Stimulated activated CD4-positive, alpha-beta T cell treated with anti-CD3 and anti-CD28 coated beads, Interleukin-4, amount 100 ng/mL, for 4 hours (primary cell): ENCODE measurements around the gene MFGE8.

Experiments
- DNase-seq, 2 experiments: peaks; one replicate each; pipeline ENCODE4 v3.0.0-alpha.2; 2020

MFGE8 gene

DNA sequence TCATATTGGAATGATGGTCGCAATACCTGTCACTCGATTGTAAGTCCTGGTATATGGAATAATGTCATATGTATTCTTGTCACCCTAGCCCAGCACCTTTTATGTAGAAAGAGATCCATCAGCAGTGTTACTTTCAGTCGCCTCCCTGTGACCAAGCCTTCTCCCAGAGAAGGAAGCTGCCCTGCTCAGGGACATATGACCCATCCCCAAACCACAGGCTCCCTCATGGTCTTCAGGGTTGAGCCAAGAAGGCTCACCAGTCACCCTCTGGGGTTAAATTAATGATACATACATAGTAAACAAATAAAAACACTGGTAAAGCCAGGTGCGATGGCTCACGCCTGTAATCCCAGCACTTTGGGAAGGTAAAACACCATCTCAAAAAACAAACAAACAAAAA is 4.6 kb upstream of the MFGE8 start:
- no peak for DNase-seq

DNA sequence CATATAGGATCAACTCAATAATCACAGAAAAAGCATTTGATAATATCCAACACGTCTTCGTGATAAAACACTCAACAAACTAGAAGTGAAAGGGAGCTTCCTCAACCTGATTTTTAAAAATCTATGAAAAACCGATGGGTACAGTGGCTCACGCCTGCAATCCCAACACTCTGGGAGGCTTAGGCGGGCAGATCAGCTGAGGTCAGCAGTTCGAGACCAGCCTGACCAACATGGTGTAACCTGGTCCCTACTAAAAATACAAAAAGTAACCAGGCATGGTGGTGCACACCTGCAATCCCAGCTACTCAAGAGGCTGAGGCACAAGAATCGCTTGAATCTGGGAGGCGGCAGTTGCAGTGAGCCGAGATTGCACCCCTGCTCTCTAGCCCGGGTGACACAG is 2.2 kb upstream of the MFGE8 start:
- no peak for DNase-seq

GRCh38 chr15:88913850-88914169 is 631 bp upstream of the MFGE8 start:
- no peak for DNase-seq

- no peak for DNase-seq
These were observed 668 bp downstream of the MFGE8 start for GRCh38 chr15:88912500-88912921.

- DNase-seq: no peak
These were observed 1.4 kb downstream of the MFGE8 start for GRCh38 chr15:88911766-88912118.

GRCh38 chr15:88909956-88910831 is 3.0 kb downstream of the MFGE8 start:
- no peak for DNase-seq

GRCh38 chr15:88908697-88909621 is 4.2 kb downstream of the MFGE8 start:
- DNase-seq: no peak

GRCh38 chr15:88908123-88908522 is 5.1 kb downstream of the MFGE8 start:
- DNase-seq: no peak

DNA sequence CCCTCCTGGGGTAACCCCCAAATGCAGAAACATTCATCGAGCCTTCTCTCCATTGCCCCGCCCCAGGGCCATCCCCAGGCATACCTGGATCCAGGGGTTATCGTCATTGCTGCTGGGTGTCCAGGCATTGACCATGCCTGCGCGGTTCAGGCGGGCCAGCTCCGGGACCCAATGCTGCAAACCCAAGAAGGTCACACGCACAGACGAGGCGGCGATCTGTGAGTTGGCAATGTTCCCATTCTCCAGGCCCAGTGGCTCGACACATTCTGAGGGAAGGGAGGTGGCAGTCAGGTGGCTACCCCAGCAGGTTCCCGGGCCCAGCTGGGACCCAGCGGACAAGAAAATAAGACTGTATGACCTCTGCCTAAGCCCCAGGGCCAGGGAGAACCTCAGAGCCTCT is 6.1 kb downstream of the MFGE8 start:
- no peak for DNase-seq

DNA sequence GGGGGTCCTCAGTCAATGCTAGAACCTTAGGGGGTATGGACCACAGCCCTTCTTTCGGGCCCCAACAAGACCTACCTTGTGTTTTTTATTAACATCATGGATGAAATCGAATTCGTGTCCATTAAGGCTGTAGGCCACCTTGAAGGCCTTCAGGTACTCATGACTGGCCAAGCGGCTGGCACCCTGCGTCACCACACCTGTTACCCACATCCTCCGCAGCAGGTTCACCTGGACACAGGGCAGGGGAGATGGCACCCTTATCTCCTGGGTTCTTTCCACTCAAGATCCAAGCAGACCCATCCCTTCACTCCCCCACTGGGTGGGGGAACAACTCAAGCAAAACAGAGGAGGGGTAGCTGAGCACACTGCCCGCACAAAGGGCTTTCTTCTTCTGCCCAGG is 6.6 kb downstream of the MFGE8 start:
- no peak for DNase-seq

DNA sequence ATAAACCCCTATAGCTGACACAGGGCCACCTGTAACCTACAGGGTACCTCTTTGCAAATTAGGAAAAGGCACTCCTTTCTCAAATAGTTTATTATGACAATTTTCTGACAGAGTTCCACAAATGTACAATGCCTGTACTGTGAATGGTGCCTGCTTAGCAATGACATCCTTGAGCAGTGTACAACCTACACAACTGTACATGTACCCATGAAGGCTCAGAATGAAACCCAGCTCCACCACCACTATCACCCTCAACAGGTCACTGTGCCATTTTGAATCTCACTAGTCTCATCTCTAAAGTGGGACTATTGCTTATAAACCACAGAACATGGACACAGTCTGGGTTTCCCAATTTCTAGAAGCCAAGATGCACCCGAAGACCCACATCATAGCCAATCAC is 7.0 kb downstream of the MFGE8 start:
- DNase-seq: no peak

- no peak for DNase-seq
These were observed 7.6 kb downstream of the MFGE8 start for GRCh38 chr15:88905576-88905975.

GRCh38 chr15:88904624-88905327 is 8.4 kb downstream of the MFGE8 start:
- DNase-seq: peak; percentile 83 to 91

GRCh38 chr15:88904257-88904623 is 8.9 kb downstream of the MFGE8 start:
- DNase-seq: no peak

GRCh38 chr15:88902846-88903245 is 10.3 kb downstream of the MFGE8 start:
- no peak for DNase-seq

- DNase-seq: no peak
These were observed 10.9 kb downstream of the MFGE8 start for GRCh38 chr15:88902221-88902835.

GRCh38 chr15:88901508-88902220 is 11.5 kb downstream of the MFGE8 start:
- no peak for DNase-seq

DNA sequence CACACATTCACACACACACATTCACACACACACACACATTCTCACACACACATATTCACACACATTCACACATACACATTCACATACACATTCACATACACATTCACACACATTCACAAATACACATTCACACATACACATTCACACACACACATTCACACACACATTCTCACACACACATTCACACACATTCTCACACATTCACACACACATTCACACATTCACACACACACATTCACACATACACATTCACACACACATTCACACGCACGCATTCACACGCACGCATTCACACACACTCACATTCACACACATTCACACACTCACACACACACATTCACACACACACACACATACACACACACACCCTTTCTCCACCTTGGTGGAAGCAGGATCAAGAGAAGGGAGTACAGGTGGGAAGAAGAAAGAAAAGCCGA is 12.2 kb downstream of the MFGE8 start:
- DNase-seq: no peak

- no peak for DNase-seq
These were observed 12.7 kb downstream of the MFGE8 start for GRCh38 chr15:88900309-88900981.

- no peak for DNase-seq
These were observed 13.9 kb downstream of the MFGE8 start for GRCh38 chr15:88899251-88899650.

GRCh38 chr15:88898736-88899135 is 14.4 kb downstream of the MFGE8 start:
- DNase-seq: no peak
